Keratinocyte (primary cell): ENCODE data around the gene HPS4. TPM values are rescaled to one million over a fixed set of nuclear protein-coding genes. Genes with fewer than 3 reads are reported as not detected.

Experiments used
- DNase-seq: peaks from one replicate; pipeline ENCODE4 v3.0.0-alpha.2; 2011; ENCODE audit warnings: low read depth, missing footprints, low spot score
- FAIRE-seq: peaks from 2 replicates; lab custom pipeline; 2011; peaks lifted over from hg19 to GRCh38; lab: Jason Lieb, UNC
- H2AFZ ChIP-seq: 2 replicates; pipeline ENCODE4 v1.6.0; 2012; ENCODE audit warnings: low read length, control low read depth, inconsistent platforms; ENCODE audit not compliant: control insufficient read depth
- H3K27ac ChIP-seq: 2 replicates; pipeline ENCODE4 v1.5.1; 2011; ENCODE audit warnings: low read length; ENCODE audit not compliant: control insufficient read depth, insufficient read depth
- H3K27me3 ChIP-seq: 3 replicates; pipeline ENCODE4 v1.6.0; 2011; ENCODE audit warnings: low read length; ENCODE audit not compliant: control insufficient read depth, insufficient read depth; ENCODE audit errors: extremely low read depth
- H3K36me3 ChIP-seq, 2 experiments: 2 replicates in 1 of 2; 3 replicates in 1 of 2; pipeline ENCODE4 v1.5.1; 2011; ENCODE audit warnings: low read length in 2 of 2, mild to moderate bottlenecking in 1 of 2; ENCODE audit not compliant: control insufficient read depth in 2 of 2, insufficient read depth in 2 of 2; ENCODE audit errors: extremely low read depth in 1 of 2
- H3K4me1 ChIP-seq: 3 replicates; pipeline ENCODE4 v1.5.1; 2011; ENCODE audit warnings: low read length; ENCODE audit not compliant: control insufficient read depth, insufficient read depth; ENCODE audit errors: extremely low read depth
- H3K4me2 ChIP-seq: 3 replicates; pipeline ENCODE4 v1.6.0; 2011; ENCODE audit warnings: low read depth, low read length; ENCODE audit not compliant: control insufficient read depth, insufficient read depth; ENCODE audit errors: extremely low read depth
- H3K4me3 ChIP-seq, 3 experiments: fragments of 200-600 bp in 1 of 3; sonication (generic) in 1 of 3; 2 replicates in 2 of 3; 3 replicates in 1 of 3; pipeline ENCODE4 v1.5.1; 2011 to 2016; ENCODE audit warnings: low read length in 3 of 3, mild to moderate bottlenecking in 3 of 3, control low read depth in 2 of 3, inconsistent platforms in 1 of 3, low read depth in 1 of 3, mixed read lengths in 1 of 3, mixed run types in 1 of 3, moderate library complexity in 1 of 3; ENCODE audit not compliant: control insufficient read depth in 2 of 3, insufficient read depth in 2 of 3; ENCODE audit errors: extremely low read depth in 1 of 3
- H3K79me2 ChIP-seq: 2 replicates; pipeline ENCODE4 v1.6.0; 2012; ENCODE audit warnings: low read length; ENCODE audit not compliant: control insufficient read depth, insufficient read depth
- H3K9ac ChIP-seq: 3 replicates; pipeline ENCODE4 v1.6.0; 2011; ENCODE audit warnings: low read length; ENCODE audit not compliant: control insufficient read depth, insufficient read depth; ENCODE audit errors: extremely low read depth
- H3K9me1 ChIP-seq: 3 replicates; pipeline ENCODE4 v1.6.0; 2011; ENCODE audit warnings: low read length; ENCODE audit not compliant: control insufficient read depth, insufficient read depth; ENCODE audit errors: extremely low read depth
- H3K9me3 ChIP-seq: 2 replicates; pipeline ENCODE4 v1.5.1; 2012; ENCODE audit warnings: low read depth, low read length; ENCODE audit not compliant: control insufficient read depth
- H4K20me1 ChIP-seq: 3 replicates; pipeline ENCODE4 v1.6.0; 2011; ENCODE audit warnings: low read length; ENCODE audit not compliant: control insufficient read depth, insufficient read depth; ENCODE audit errors: extremely low read depth
- EZH2 ChIP-seq: IDR thresholded peaks from one replicate; pipeline ENCODE4 v1.6.1; 2012; ENCODE audit warnings: inconsistent platforms, mild to moderate bottlenecking, low read length, moderate library complexity
- dilution Hi-C: fragments of 300-500 bp; cut with MboI; formaldehyde crosslinking; loops from one replicate; pipeline ENCODE4 v1.7.0; 2020; ENCODE audit warnings: low sequenced_read_pairs; ENCODE audit not compliant: extremely low pct_ligation_motif_present
- polyA plus RNA-seq, 5 experiments: library from polyadenylated mRNA; depleted of rRNA in 3 of 5; stranded (reverse) in 3 of 5; stranded (forward) in 1 of 5; unstranded in 1 of 5; fragments of >200 nt; gene quantifications; 1 replicate in 1 of 5; 2 replicates in 3 of 5; 3 replicates in 1 of 5; pipeline versions ENCODE4 v1.2.1 to v1.2.3, GENCODE V29; 2011 to 2012; ENCODE audit warnings: missing spikeins in 2 of 5, low read depth in 1 of 5, low replicate concordance in 1 of 5
- TF ChIP-seq, protein P1 (sequence below), 3 experiments: IDR thresholded peaks in 1 of 3; conservative IDR thresholded peaks in 1 of 3; optimal IDR thresholded peaks in 1 of 3; 2 replicates in 2 of 3; 3 replicates in 1 of 3; pipeline versions ENCODE3 to v1.5.1; 2011; ENCODE audit warnings: low read length in 3 of 3, mild to moderate bottlenecking in 3 of 3, moderate library complexity in 2 of 3, control low read depth in 1 of 3, inconsistent platforms in 1 of 3; ENCODE audit not compliant: insufficient read depth in 2 of 3; ENCODE audit errors: extremely low read depth in 1 of 3

Gene HPS4
- polyA plus RNA-seq, 1 donor (not counting 4 experiments of a cell fraction or from before 2014, with no cell fraction given), result 21.3 TPM

DNA sequence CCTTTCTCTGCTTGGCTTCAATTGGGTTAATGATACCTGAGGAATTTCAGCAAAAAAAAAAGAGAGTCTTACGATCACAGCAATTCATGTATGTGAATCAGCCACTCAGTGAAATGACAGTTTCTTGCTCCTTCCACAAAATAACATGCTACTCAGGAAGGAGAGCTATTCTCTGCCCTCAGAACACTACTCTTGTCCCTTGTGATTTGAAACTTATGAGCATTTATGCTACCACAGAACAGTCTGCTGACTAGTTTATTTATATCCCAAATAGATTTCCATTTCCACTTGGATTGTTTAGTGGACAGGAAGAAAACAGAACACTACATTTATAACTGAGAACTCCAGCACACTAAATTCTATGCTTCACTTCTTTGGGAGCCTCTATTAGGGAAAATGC lies 20.2 kb upstream of the HPS4 start:
- Histone ChIP-seq H3K79me2 (no peaks in the 10 kb centered on the region), H3K27ac (no peak overlapping the region), H3K9me3 (no peaks in the 10 kb centered on the region), H3K9me1 (no peaks in the 10 kb centered on the region), H3K9ac (no peak overlapping the region), H3K4me1 (no peaks in the 10 kb centered on the region), H3K4me2 (no peak overlapping the region), H3K27me3 (no peaks in the 10 kb centered on the region), H4K20me1 (no peaks in the 10 kb centered on the region), H3K36me3 (peaks cover 40 to 48% of the 10 kb centered on the region in 2 experiments), H3K4me3 (no peak overlapping the region), H2AFZ (no peak overlapping the region)
- DNase-seq (no peak), FAIRE-seq (no peak)
- dilution Hi-C loops, result no loop called here
- no peak for TF ChIP-seq EZH2
- TF ChIP-seq, protein P1, sequence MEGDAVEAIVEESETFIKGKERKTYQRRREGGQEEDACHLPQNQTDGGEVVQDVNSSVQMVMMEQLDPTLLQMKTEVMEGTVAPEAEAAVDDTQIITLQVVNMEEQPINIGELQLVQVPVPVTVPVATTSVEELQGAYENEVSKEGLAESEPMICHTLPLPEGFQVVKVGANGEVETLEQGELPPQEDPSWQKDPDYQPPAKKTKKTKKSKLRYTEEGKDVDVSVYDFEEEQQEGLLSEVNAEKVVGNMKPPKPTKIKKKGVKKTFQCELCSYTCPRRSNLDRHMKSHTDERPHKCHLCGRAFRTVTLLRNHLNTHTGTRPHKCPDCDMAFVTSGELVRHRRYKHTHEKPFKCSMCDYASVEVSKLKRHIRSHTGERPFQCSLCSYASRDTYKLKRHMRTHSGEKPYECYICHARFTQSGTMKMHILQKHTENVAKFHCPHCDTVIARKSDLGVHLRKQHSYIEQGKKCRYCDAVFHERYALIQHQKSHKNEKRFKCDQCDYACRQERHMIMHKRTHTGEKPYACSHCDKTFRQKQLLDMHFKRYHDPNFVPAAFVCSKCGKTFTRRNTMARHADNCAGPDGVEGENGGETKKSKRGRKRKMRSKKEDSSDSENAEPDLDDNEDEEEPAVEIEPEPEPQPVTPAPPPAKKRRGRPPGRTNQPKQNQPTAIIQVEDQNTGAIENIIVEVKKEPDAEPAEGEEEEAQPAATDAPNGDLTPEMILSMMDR (optimal IDR thresholded peaks at IDR 0.05 in 1 of 3, IDR thresholded peaks at IDR 0.05 in 1 of 3, conservative IDR thresholded peaks at IDR 0.05 in 1 of 3; ENCODE audit: extremely low read depth in 1 of 3, insufficient read depth in 2 of 3, low read length in 3 of 3), result no peak

DNA sequence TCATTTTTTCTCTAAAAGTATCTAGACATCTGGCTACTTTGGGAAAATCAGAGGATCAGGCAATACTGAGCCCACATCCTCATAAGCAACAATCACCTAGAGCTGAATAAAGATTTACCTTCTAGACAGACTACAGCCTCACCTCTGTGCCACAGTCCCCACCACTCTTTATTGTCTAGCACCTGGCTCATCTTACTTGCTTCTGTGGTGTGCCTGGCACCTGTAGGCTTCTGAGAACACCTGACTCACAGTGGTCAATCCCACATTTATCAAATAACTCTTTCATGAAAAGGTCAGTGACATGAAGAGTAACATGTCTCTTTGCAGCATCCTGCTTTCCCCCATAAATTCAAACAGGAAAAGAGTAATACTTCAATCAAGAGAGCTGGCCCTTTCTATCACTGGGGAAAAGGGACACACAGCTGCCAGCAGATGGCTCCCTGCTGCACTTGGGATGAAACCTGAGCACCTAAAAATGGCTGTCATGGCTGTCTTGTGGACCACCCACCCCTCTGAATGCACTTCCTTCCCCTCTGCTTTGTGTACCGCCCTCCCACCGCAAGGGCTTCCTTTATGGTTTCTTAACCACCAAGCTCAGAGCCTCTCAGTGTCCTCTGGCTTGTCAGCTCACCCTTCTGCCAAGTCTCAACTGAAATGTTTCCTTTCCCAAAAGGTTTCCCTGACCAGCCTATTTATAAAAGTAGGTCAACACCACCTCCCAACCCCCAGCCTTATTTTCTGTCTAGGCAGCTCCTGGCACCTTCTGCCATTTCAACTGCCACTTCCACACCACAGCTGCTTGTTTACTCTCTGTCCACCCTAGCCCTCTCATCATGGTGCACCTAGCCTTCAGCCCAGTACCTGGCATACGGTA lies 19.3 kb upstream of the HPS4 start:
- peak; percentile 20 for FAIRE-seq
- no peak overlapping the region for H2AFZ ChIP-seq

More for the DNA sequence above, 19.3 kb upstream of the HPS4 start:
- Histone ChIP-seq H3K9ac (no peak overlapping the region), H3K9me1 (no peaks in the 10 kb centered on the region), H3K79me2 (no peaks in the 10 kb centered on the region), H3K4me2 (no peak overlapping the region), H4K20me1 (no peaks in the 10 kb centered on the region), H3K9me3 (no peaks in the 10 kb centered on the region), H3K4me1 (no peaks in the 10 kb centered on the region), H3K27ac (no peak overlapping the region), H3K27me3 (no peaks in the 10 kb centered on the region), H3K4me3 (no peak overlapping the region), H3K36me3 (peaks cover 40 to 45% of the 10 kb centered on the region in 2 experiments)
- DNase-seq, result no peak
- dilution Hi-C loops, result no loop called here
- TF ChIP-seq, protein P1 (optimal IDR thresholded peaks at IDR 0.05 in 1 of 3, IDR thresholded peaks at IDR 0.05 in 1 of 3, conservative IDR thresholded peaks at IDR 0.05 in 1 of 3; ENCODE audit: extremely low read depth in 1 of 3, insufficient read depth in 2 of 3, low read length in 3 of 3), result peak; percentile 58 to 80 (median 63)
- TF ChIP-seq EZH2, result no peak
